IMR-90 (cell line): ENCODE measurements around the gene SLC48A1. TPM values are rescaled to one million over a fixed set of nuclear protein-coding genes. Genes with fewer than 3 reads are reported as not detected.
A peak's percentile ranks its signal among the peaks of the same experiment; 100 is the strongest.

Experiments used
- ATAC-seq: fragments of 200-7000 bp; cut with Tn5 transposase; 2 replicates; pipeline ENCODE4 v1.9.1; 2020; ENCODE audit warnings: low read depth, mild to moderate bottlenecking, moderate library complexity
- BruUV-seq: library from RNA; stranded (reverse); fragments of 400-500 nt; replicated peaks from 2 replicates; lab custom pipeline; 2021; lab: Mats Ljungman, UMichigan
- CTCF ChIA-PET: fragments of 300-600 bp; formaldehyde crosslinking; extraction: SDS; loops from one replicate; lab custom pipeline; 2021; ENCODE audit warnings: antibody characterized with exemption; lab: Yijun Ruan, JAX
- POLR2A ChIA-PET: fragments of 300-600 bp; sonication (Branson Sonifier 250); formaldehyde crosslinking; loops from one replicate; lab custom pipeline; 2022; ENCODE audit warnings: antibody characterized with exemption; ENCODE audit not compliant: unreplicated experiment; lab: Charles Lee
- DNase-seq: peaks from one replicate; pipeline ENCODE4 v3.0.0; 2013
- H2AFZ ChIP-seq: replicated peaks from 2 replicates; pipeline ENCODE3; 2013; ENCODE audit warnings: low read length, mild to moderate bottlenecking; ENCODE audit not compliant: poor library complexity
- H2AK5ac ChIP-seq: 2 replicates; pipeline ENCODE4 v1.6.1; 2013; ENCODE audit warnings: low read depth, low read length, inconsistent platforms
- H2AK9ac ChIP-seq: replicated peaks from 2 replicates; pipeline ENCODE3; 2013; ENCODE audit warnings: mild to moderate bottlenecking, low read depth, low read length, moderate library complexity; ENCODE audit not compliant: poor library complexity
- H2BK120ac ChIP-seq: 2 replicates; pipeline ENCODE4 v1.6.1; 2013; ENCODE audit warnings: low read depth, low read length, inconsistent platforms
- H2BK15ac ChIP-seq: 3 replicates; pipeline ENCODE4 v1.6.1; 2013; ENCODE audit warnings: low read depth, low read length, inconsistent platforms
- H2BK20ac ChIP-seq: 2 replicates; pipeline ENCODE4 v1.6.1; 2013; ENCODE audit warnings: low read depth, mild to moderate bottlenecking, inconsistent platforms, low read length, moderate library complexity
- H2BK5ac ChIP-seq: 2 replicates; pipeline ENCODE4 v1.6.1; 2013; ENCODE audit warnings: mild to moderate bottlenecking, low read depth, low read length, inconsistent platforms; ENCODE audit not compliant: poor library complexity, severe bottlenecking
- H3K14ac ChIP-seq: replicated peaks from 2 replicates; pipeline ENCODE4 v1.6.1; 2013; ENCODE audit warnings: low read depth, low read length, inconsistent platforms
- H3K18ac ChIP-seq: 2 replicates; pipeline ENCODE4 v1.6.1; 2013; ENCODE audit warnings: low read depth, low read length, control low read depth
- H3K23ac ChIP-seq: 2 replicates; pipeline ENCODE4 v1.6.1; 2013; ENCODE audit warnings: low read depth, low read length, inconsistent platforms
- H3K27ac ChIP-seq: 2 replicates; pipeline ENCODE4 v1.5.1; 2013; ENCODE audit warnings: mild to moderate bottlenecking, control low read depth, low read length; ENCODE audit not compliant: insufficient read depth
- H3K27me3 ChIP-seq: 2 replicates; pipeline ENCODE4 v1.6.1; 2013; ENCODE audit warnings: low read length; ENCODE audit not compliant: control insufficient read depth, insufficient read depth
- H3K36me3 ChIP-seq: 2 replicates; pipeline ENCODE4 v1.6.1; 2013; ENCODE audit warnings: low read length, mixed read lengths; ENCODE audit not compliant: control insufficient read depth, insufficient read depth
- H3K4ac ChIP-seq: 2 replicates; pipeline ENCODE4 v1.6.1; 2013; ENCODE audit warnings: low read depth, low read length, inconsistent platforms
- H3K4me1 ChIP-seq: 2 replicates; pipeline ENCODE4 v1.6.1; 2013; ENCODE audit warnings: low read length, mixed read lengths; ENCODE audit not compliant: control insufficient read depth, insufficient read depth
- H3K4me2 ChIP-seq: 2 replicates; pipeline ENCODE4 v1.6.1; 2013; ENCODE audit warnings: low read depth, mild to moderate bottlenecking, control low read depth, low read length, moderate library complexity
- H3K4me3 ChIP-seq: 2 replicates; pipeline ENCODE4 v1.5.1; 2013; ENCODE audit warnings: low read depth, mild to moderate bottlenecking, control low read depth, low read length, moderate library complexity; ENCODE audit not compliant: insufficient read depth
- H3K56ac ChIP-seq: 2 replicates; pipeline ENCODE4 v1.6.1; 2013; ENCODE audit warnings: low read length, inconsistent platforms; ENCODE audit not compliant: insufficient read depth; ENCODE audit errors: extremely low read depth
- H3K79me1 ChIP-seq, 2 experiments: 2 replicates each; pipeline ENCODE4 v1.6.1; 2013; ENCODE audit warnings: low read length in 2 of 2, inconsistent platforms in 1 of 2, low read depth in 1 of 2
- H3K9ac ChIP-seq: 2 replicates; pipeline ENCODE4 v1.6.1; 2013; ENCODE audit warnings: low read depth, low read length, control low read depth
- H3K9me1 ChIP-seq: 2 replicates; pipeline ENCODE4 v1.6.1; 2013; ENCODE audit warnings: low read length, inconsistent platforms; ENCODE audit not compliant: insufficient read depth
- H3K9me3 ChIP-seq: 2 replicates; pipeline ENCODE4 v1.6.1; 2013; ENCODE audit warnings: low read length; ENCODE audit not compliant: control insufficient read depth, insufficient read depth
- H4K20me1 ChIP-seq: 2 replicates; pipeline ENCODE4 v1.6.1; 2013; ENCODE audit warnings: low read length, inconsistent platforms; ENCODE audit not compliant: insufficient read depth
- H4K5ac ChIP-seq: 2 replicates; pipeline ENCODE4 v1.6.1; 2013; ENCODE audit warnings: mild to moderate bottlenecking, low read depth, low read length, control low read depth
- H4K8ac ChIP-seq, 2 experiments: 2 replicates each; pipeline ENCODE4 v1.6.1; 2013; ENCODE audit warnings: low read depth in 2 of 2, low read length in 2 of 2, control low read depth in 1 of 2, inconsistent platforms in 1 of 2
- H4K91ac ChIP-seq: 2 replicates; pipeline ENCODE4 v1.6.1; 2013; ENCODE audit warnings: low read depth, low read length, inconsistent platforms; ENCODE audit not compliant: insufficient read depth
- BHLHE40 ChIP-seq: fragments of 150-350 bp; IDR thresholded peaks from 2 replicates; pipeline ENCODE4 v1.6.1; 2016; ENCODE audit warnings: mild to moderate bottlenecking, low read depth, low read length
- CEBPB ChIP-seq: IDR thresholded peaks from 2 replicates; pipeline ENCODE4 v1.6.1; 2012; ENCODE audit warnings: low read depth, low read length, improper control_type of control experiment
- CHD1 ChIP-seq: IDR thresholded peaks from 2 replicates; pipeline ENCODE4 v1.6.1; 2012; ENCODE audit warnings: low read depth, low read length, improper control_type of control experiment
- CTCF ChIP-seq: conservative IDR thresholded peaks from 2 replicates; pipeline ENCODE4 v1.5.1; 2012; ENCODE audit warnings: mild to moderate bottlenecking, low read depth, low read length, improper control_type of control experiment
- ELK1 ChIP-seq: fragments of 150-350 bp; IDR thresholded peaks from 2 replicates; pipeline ENCODE4 v1.6.1; 2016; ENCODE audit warnings: low read depth, mild to moderate bottlenecking, low read length, moderate library complexity, borderline replicate concordance
- FOS ChIP-seq: fragments of 150-350 bp; IDR thresholded peaks from 2 replicates; pipeline ENCODE4 v1.6.1; 2016; ENCODE audit warnings: low read depth, low read length
- MAFK ChIP-seq: IDR thresholded peaks from 2 replicates; pipeline ENCODE4 v1.6.1; 2012; ENCODE audit warnings: low read depth, low read length, improper control_type of control experiment
- MAZ ChIP-seq: IDR thresholded peaks from 2 replicates; pipeline ENCODE4 v1.6.1; 2012; ENCODE audit warnings: low read depth, mild to moderate bottlenecking, low read length, improper control_type of control experiment, moderate library complexity, borderline replicate concordance
- MXI1 ChIP-seq: IDR thresholded peaks from 2 replicates; pipeline ENCODE4 v1.6.1; 2012; ENCODE audit warnings: low read depth, mild to moderate bottlenecking, low read length, moderate library complexity, borderline replicate concordance
- NFE2L2 ChIP-seq: fragments of 150-350 bp; IDR thresholded peaks from 2 replicates; pipeline ENCODE4 v1.6.1; 2016; ENCODE audit warnings: low read depth, mild to moderate bottlenecking, low read length
- POLR2A ChIP-seq: IDR thresholded peaks from 2 replicates; pipeline ENCODE4 v1.6.1; 2012; ENCODE audit warnings: mild to moderate bottlenecking, low read depth, low read length
- RAD21 ChIP-seq: IDR thresholded peaks from 2 replicates; pipeline ENCODE4 v1.6.1; 2012; ENCODE audit warnings: low read length, improper control_type of control experiment
- RCOR1 ChIP-seq: IDR thresholded peaks from 2 replicates; pipeline ENCODE4 v1.6.1; 2012; ENCODE audit warnings: mild to moderate bottlenecking, low read length, improper control_type of control experiment; ENCODE audit not compliant: insufficient replicate concordance
- RFX5 ChIP-seq: IDR thresholded peaks from 2 replicates; pipeline ENCODE4 v1.8.0; 2012; ENCODE audit warnings: low read depth, mild to moderate bottlenecking, low read length, moderate library complexity
- SMC3 ChIP-seq: fragments of 150-350 bp; IDR thresholded peaks from 2 replicates; pipeline ENCODE4 v1.6.1; 2016; ENCODE audit warnings: low read depth, mild to moderate bottlenecking, antibody characterized with exemption, low read length, moderate library complexity
- WGBS, 2 experiments: methylation state at CpG; one replicate each; pipeline versions ENCODE4 v1.1.5 to v1.1.7; 2013; ENCODE audit warnings: missing lambda C conversion rate in 2 of 2; ENCODE audit not compliant: insufficient read length in 1 of 2; ENCODE audit errors: extremely low coverage in 2 of 2; 5-methylcytosine and 5-hydroxymethylcytosine counted together
- dilution Hi-C: fragments of 300-500 bp; cut with HindIII; formaldehyde crosslinking; loops from one replicate; pipeline ENCODE4 v1.14.3; 2018; ENCODE audit warnings: low sequenced_read_pairs; ENCODE audit not compliant: unreplicated experiment
- in situ Hi-C: fragments of 300-500 bp; cut with MboI; formaldehyde crosslinking; loops from 3 replicates; pipeline ENCODE4 v1.14.3; 2019; ENCODE audit warnings: low sequenced_read_pairs, inconsistent platforms, mixed read lengths
- intact Hi-C: fragments of 100-400 bp; cut with micrococcal nuclease; formaldehyde crosslinking; loops from 2 replicates; pipeline ENCODE4 v1.10.0; 2022
- polyA plus RNA-seq, 3 experiments: library from polyadenylated mRNA; depleted of rRNA; stranded (reverse); fragments of >200 nt; gene quantifications; 2 replicates each; pipeline ENCODE4 v1.2.3, GENCODE V29; 2012; ENCODE audit warnings: low replicate concordance in 1 of 3
- total RNA-seq: library from RNA; depleted of rRNA; stranded (reverse); fragments of >200 nt; gene quantifications from 2 replicates; pipeline ENCODE4 v1.2.3, GENCODE V29; 2012

Gene SLC48A1
- total and polyA plus RNA-seq, 2 of the 4 experiments (the other 2 are of a cell fraction) = 4.8 to 5.9 TPM

- Histone ChIP-seq H3K9me3 (no peaks in the 10 kb centered on the region), H3K27me3 (no peaks in the 10 kb centered on the region), H2AK9ac (peak overlapping the region; percentile 98), H3K79me1 (peaks cover 0 to 42% of the 10 kb centered on the region in 2 experiments; a peak in 2 of 4 replicates), H4K8ac (peak overlapping the region; percentile 43 to 47; a peak in 2 of 4 replicates), H3K4me2 (peak overlapping the region; percentile 84), H4K20me1 (peaks cover 45% of the 10 kb centered on the region), H3K14ac (peak overlapping the region; percentile 97), H4K91ac (peak overlapping the region; percentile 5; the same call in 1 of the 2 replicates), H3K4me3 (peak overlapping the region; percentile 91), H3K9ac (peak overlapping the region; percentile 85), H2AK5ac (peak overlapping the region; percentile 95), H3K27ac (peak overlapping the region; percentile 99), H3K18ac (peak overlapping the region; percentile 32), H3K36me3 (peaks cover 5% of the 10 kb centered on the region; the same call in 1 of the 2 replicates), H3K23ac (peak overlapping the region; percentile 78; the same call in 1 of the 2 replicates), H3K4ac (peak overlapping the region; percentile 84), H2BK5ac (peak overlapping the region; percentile 79), H3K4me1 (peaks cover 41% of the 10 kb centered on the region), H3K9me1 (peaks cover 28% of the 10 kb centered on the region), H2BK15ac (no peak overlapping the region), H4K5ac (peak overlapping the region; percentile 6; the same call in 1 of the 2 replicates), H2AFZ (peak overlapping the region; percentile 55), H2BK20ac (no peak overlapping the region), H2BK120ac (peak overlapping the region; percentile 35; the same call in 1 of the 2 replicates), H3K56ac (peak overlapping the region; percentile 73)
- ChIA-PET POLR2A (interaction anchor here (0.6 to 1.2 kb wide), 2 partner anchors 9 to 15 kb away, joined by 3 to 4 read pairs; no protein-coding TSS in a partner anchor), CTCF (no interaction called here)
- 1% methylated on average over 21 of the region's 77 CpGs; no CpG with 5 or more reads in 1 of the 2 experiments for WGBS, 2 experiments
- dilution Hi-C loops (no loop called here), intact Hi-C loops (loop anchor here (1.0 to 2.0 kb wide), 2 partner anchors 19 to 130 kb away; no protein-coding TSS in a partner anchor), in situ Hi-C loops (no loop called here)
- ATAC-seq (peak; percentile 18), DNase-seq (no peak)
- BruUV-seq = no TSS peak
- TF ChIP-seq RAD21 = peak; percentile 23; the same call in 1 of the 2 replicates
- TF ChIP-seq SMC3 = 0 out of 2 replicates have a peak, but pooled peaks have one; percentile 4
- TF ChIP-seq POLR2A = no peak
- no peak for TF ChIP-seq MXI1
- peak; percentile 37 for TF ChIP-seq CTCF
- TF ChIP-seq CEBPB = no peak
- TF ChIP-seq ELK1 = no peak
- no peak for TF ChIP-seq FOS
- TF ChIP-seq MAZ = no peak
- TF ChIP-seq NFE2L2 = no peak
- no peak for TF ChIP-seq RCOR1
- no peak for TF ChIP-seq MAFK
- no peak for TF ChIP-seq RFX5
- no peak for TF ChIP-seq BHLHE40
- no peak for TF ChIP-seq CHD1
Observed at GRCh38 chr12:47819138-47819895, 46.3 kb downstream of the SLC48A1 start.
